Astrocyte (in vitro differentiated cells and primary cell): ENCODE measurements around the gene PRR9. TPM values are rescaled to one million over a fixed set of nuclear protein-coding genes. Genes with fewer than 3 reads are reported as not detected.

ENCODE experiments used
- DNase-seq: peaks from one replicate; pipeline ENCODE4 v3.0.0-alpha.2; 2010; ENCODE audit warnings: low read depth
- FAIRE-seq: peaks from 2 replicates; lab custom pipeline; 2011; peaks lifted over from hg19 to GRCh38; lab: Jason Lieb, UNC
- H2AFZ ChIP-seq: 2 replicates; pipeline ENCODE4 v1.6.0; 2012; ENCODE audit warnings: low read depth, low read length, inconsistent platforms
- H3K27ac ChIP-seq: 2 replicates; pipeline ENCODE4 v1.5.1; 2011; ENCODE audit warnings: low read depth, low read length, inconsistent platforms
- H3K27me3 ChIP-seq: 2 replicates; pipeline ENCODE4 v1.6.0; 2011; ENCODE audit warnings: low read length, inconsistent platforms; ENCODE audit not compliant: insufficient read depth
- H3K36me3 ChIP-seq: 2 replicates; pipeline ENCODE4 v1.5.1; 2011; ENCODE audit warnings: low read length, inconsistent platforms; ENCODE audit not compliant: insufficient read depth
- H3K4me1 ChIP-seq: 2 replicates; pipeline ENCODE4 v1.5.1; 2011; ENCODE audit warnings: low read length, inconsistent platforms; ENCODE audit not compliant: insufficient read depth
- H3K4me2 ChIP-seq: 2 replicates; pipeline ENCODE4 v1.6.0; 2012; ENCODE audit warnings: low read length, inconsistent platforms
- H3K4me3 ChIP-seq: 2 replicates; pipeline ENCODE4 v1.5.1; 2011; ENCODE audit warnings: low read depth, mild to moderate bottlenecking, low read length, inconsistent platforms; ENCODE audit not compliant: insufficient read depth
- H3K79me2 ChIP-seq: 2 replicates; pipeline ENCODE4 v1.6.0; 2012; ENCODE audit warnings: mild to moderate bottlenecking, low read length, inconsistent platforms; ENCODE audit not compliant: insufficient read depth
- H3K9ac ChIP-seq: 2 replicates; pipeline ENCODE4 v1.6.0; 2012; ENCODE audit warnings: mild to moderate bottlenecking, low read length, inconsistent platforms
- H3K9me3 ChIP-seq: 2 replicates; pipeline ENCODE4 v1.5.1; 2012; ENCODE audit warnings: low read depth, mild to moderate bottlenecking, low read length, inconsistent platforms; ENCODE audit not compliant: insufficient read depth
- H4K20me1 ChIP-seq: 2 replicates; pipeline ENCODE4 v1.6.0; 2012; ENCODE audit warnings: low read length, inconsistent platforms; ENCODE audit not compliant: insufficient read depth
- H3K27ac Mint-ChIP-seq: one replicate; pipeline ENCODE4 v1.8.0; 2021; ENCODE audit warnings: mild to moderate bottlenecking, mixed read lengths; ENCODE audit not compliant: unreplicated experiment
- H3K27me3 Mint-ChIP-seq: one replicate; pipeline ENCODE4 v1.8.0; 2021; ENCODE audit warnings: low read depth, mixed read lengths; ENCODE audit not compliant: unreplicated experiment
- H3K36me3 Mint-ChIP-seq: one replicate; pipeline ENCODE4 v1.8.0; 2021; ENCODE audit warnings: low read depth, mixed read lengths; ENCODE audit not compliant: unreplicated experiment
- H3K4me1 Mint-ChIP-seq: one replicate; pipeline ENCODE4 v1.8.0; 2021; ENCODE audit warnings: low read depth, mixed read lengths; ENCODE audit not compliant: unreplicated experiment
- H3K4me3 Mint-ChIP-seq: one replicate; pipeline ENCODE4 v1.8.0; 2021; ENCODE audit warnings: mild to moderate bottlenecking, moderate library complexity, mixed read lengths; ENCODE audit not compliant: unreplicated experiment
- H3K9me3 Mint-ChIP-seq: one replicate; pipeline ENCODE4 v1.8.0; 2021; ENCODE audit warnings: mild to moderate bottlenecking, mixed read lengths; ENCODE audit not compliant: unreplicated experiment
- EZH2 ChIP-seq: IDR thresholded peaks from 2 replicates; pipeline ENCODE4 v1.6.1; 2012; ENCODE audit warnings: mild to moderate bottlenecking, low read length, inconsistent platforms; ENCODE audit not compliant: insufficient read depth
- total RNA-seq: library from RNA; stranded (reverse); gene quantifications from 2 replicates; pipeline ENCODE4 v1.2.1, GENCODE V29; 2021
- TF ChIP-seq, protein P1 (sequence below): IDR thresholded peaks from 2 replicates; pipeline ENCODE4 v1.5.1; 2011; ENCODE audit warnings: low read depth, mild to moderate bottlenecking, inconsistent platforms, low read length, moderate library complexity; ENCODE audit not compliant: insufficient read depth

Gene PRR9
- total RNA-seq, 1 donor from 2014 or later, result 0.52 TPM

DNA sequence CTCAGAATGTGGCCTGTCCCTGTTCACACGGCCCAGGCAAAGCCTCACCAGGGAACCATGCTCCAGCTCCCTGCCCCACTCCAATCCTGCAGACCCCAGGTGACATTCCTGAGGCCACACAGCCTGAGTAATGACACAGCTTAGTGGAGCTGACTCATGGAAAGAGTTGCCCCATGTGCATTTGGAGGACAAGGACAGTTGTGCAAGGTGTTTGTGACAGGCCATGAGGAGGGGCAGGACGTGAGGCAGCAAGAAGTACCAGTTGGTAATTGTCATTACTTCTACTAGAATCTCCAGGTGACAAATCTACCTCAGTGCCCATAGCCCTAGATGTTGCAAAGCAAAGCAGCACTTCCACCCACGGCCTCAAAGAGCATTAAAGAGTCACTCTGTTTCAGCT, 15.2 kb downstream of the PRR9 start:
- peaks cover 7% of the 10 kb centered on the region for H3K27me3 Mint-ChIP-seq
- Histone ChIP-seq H3K9me3 (no peaks in the 10 kb centered on the region), H4K20me1 (no peaks in the 10 kb centered on the region), H3K9ac (no peak overlapping the region), H3K36me3 (no peaks in the 10 kb centered on the region), H3K27ac (no peak overlapping the region), H3K27me3 (no peaks in the 10 kb centered on the region), H3K4me1 (no peaks in the 10 kb centered on the region), H2AFZ (no peak overlapping the region), H3K4me3 (no peak overlapping the region), H3K79me2 (no peaks in the 10 kb centered on the region), H3K4me2 (no peak overlapping the region)
- TF ChIP-seq EZH2, result no peak
- TF ChIP-seq, protein P1, sequence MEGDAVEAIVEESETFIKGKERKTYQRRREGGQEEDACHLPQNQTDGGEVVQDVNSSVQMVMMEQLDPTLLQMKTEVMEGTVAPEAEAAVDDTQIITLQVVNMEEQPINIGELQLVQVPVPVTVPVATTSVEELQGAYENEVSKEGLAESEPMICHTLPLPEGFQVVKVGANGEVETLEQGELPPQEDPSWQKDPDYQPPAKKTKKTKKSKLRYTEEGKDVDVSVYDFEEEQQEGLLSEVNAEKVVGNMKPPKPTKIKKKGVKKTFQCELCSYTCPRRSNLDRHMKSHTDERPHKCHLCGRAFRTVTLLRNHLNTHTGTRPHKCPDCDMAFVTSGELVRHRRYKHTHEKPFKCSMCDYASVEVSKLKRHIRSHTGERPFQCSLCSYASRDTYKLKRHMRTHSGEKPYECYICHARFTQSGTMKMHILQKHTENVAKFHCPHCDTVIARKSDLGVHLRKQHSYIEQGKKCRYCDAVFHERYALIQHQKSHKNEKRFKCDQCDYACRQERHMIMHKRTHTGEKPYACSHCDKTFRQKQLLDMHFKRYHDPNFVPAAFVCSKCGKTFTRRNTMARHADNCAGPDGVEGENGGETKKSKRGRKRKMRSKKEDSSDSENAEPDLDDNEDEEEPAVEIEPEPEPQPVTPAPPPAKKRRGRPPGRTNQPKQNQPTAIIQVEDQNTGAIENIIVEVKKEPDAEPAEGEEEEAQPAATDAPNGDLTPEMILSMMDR, result no peak
- H3K27ac Mint-ChIP-seq, result no peak overlapping the region
- H3K36me3 Mint-ChIP-seq, result no peaks in the 10 kb centered on the region
- FAIRE-seq, result no peak
- H3K4me1 Mint-ChIP-seq, result no peaks in the 10 kb centered on the region
- DNase-seq, result no peak
- no peaks in the 10 kb centered on the region for H3K9me3 Mint-ChIP-seq
- H3K4me3 Mint-ChIP-seq, result no peak overlapping the region

DNA sequence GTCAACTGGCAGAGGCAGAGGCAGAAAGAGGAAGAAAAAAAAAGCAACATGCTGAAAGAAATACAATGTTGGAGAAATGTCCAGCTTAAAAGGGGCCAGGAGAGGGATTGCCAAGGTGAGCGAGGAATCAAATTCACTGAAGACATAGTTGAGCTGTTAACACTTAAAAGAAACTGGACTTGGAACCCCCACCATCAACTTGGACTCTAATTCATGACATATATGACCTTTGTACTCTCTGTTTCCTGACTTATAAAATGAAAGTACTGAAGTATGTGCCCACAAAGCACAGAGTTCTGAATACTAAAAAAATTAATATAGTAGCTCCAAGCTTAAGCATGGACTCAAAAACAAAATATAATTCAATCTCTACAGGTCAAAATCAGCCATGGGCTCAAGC, 16.1 kb downstream of the PRR9 start:
- peaks cover 7% of the 10 kb centered on the region for H3K27me3 Mint-ChIP-seq
- no peaks in the 10 kb centered on the region for H3K9me3 Mint-ChIP-seq
- Histone ChIP-seq H3K27me3 (no peaks in the 10 kb centered on the region), H3K4me1 (no peaks in the 10 kb centered on the region), H3K4me2 (no peak overlapping the region), H3K9me3 (no peaks in the 10 kb centered on the region), H3K4me3 (no peak overlapping the region), H3K27ac (no peak overlapping the region), H3K79me2 (no peaks in the 10 kb centered on the region), H4K20me1 (no peaks in the 10 kb centered on the region), H3K9ac (no peak overlapping the region), H3K36me3 (no peaks in the 10 kb centered on the region), H2AFZ (no peak overlapping the region)
- TF ChIP-seq, protein P1, result no peak
- TF ChIP-seq EZH2, result no peak
- no peaks in the 10 kb centered on the region for H3K4me1 Mint-ChIP-seq
- no peak overlapping the region for H3K27ac Mint-ChIP-seq
- no peaks in the 10 kb centered on the region for H3K36me3 Mint-ChIP-seq
- FAIRE-seq (no peak), DNase-seq (no peak)
- H3K4me3 Mint-ChIP-seq, result no peak overlapping the region

GRCh38 chr1:153238527-153238926, 21.1 kb downstream of the PRR9 start:
- FAIRE-seq, result no peak
- H3K27me3 Mint-ChIP-seq, result no peaks in the 10 kb centered on the region
- no peaks in the 10 kb centered on the region for H3K36me3 ChIP-seq
- no peaks in the 10 kb centered on the region for H3K4me1 Mint-ChIP-seq
- no peak overlapping the region for H3K4me3 ChIP-seq
- no peak overlapping the region for H3K4me2 ChIP-seq
- no peaks in the 10 kb centered on the region for H3K9me3 Mint-ChIP-seq
- no peak overlapping the region for H2AFZ ChIP-seq
- H4K20me1 ChIP-seq, result no peaks in the 10 kb centered on the region
- no peak overlapping the region for H3K27ac Mint-ChIP-seq
- H3K27ac ChIP-seq, result no peak overlapping the region
- no peaks in the 10 kb centered on the region for H3K36me3 Mint-ChIP-seq
- H3K9me3 ChIP-seq, result no peaks in the 10 kb centered on the region
- H3K4me3 Mint-ChIP-seq, result no peak overlapping the region
- no peaks in the 10 kb centered on the region for H3K4me1 ChIP-seq
- no peak overlapping the region for H3K9ac ChIP-seq
- no peak for TF ChIP-seq EZH2
- TF ChIP-seq, protein P1, result no peak
- no peaks in the 10 kb centered on the region for H3K79me2 ChIP-seq
- DNase-seq, result no peak
- no peaks in the 10 kb centered on the region for H3K27me3 ChIP-seq
